ENCODE measurements around the gene FAM110D. TPM values are rescaled to one million over a fixed set of nuclear protein-coding genes. Genes with fewer than 3 reads are reported as not detected.

FAM110D gene
- total and polyA plus RNA-seq, 2 donors (not counting 1 experiment from before 2014, with no cell fraction given) = not detected

GRCh38 chr1:26187882-26188281, 29.0 kb downstream of the FAM110D start:
- Histone ChIP-seq H3K27ac (ENCODE audit: low read length in 2 of 2) (no peak overlapping the region), H3K9me3 (ENCODE audit: control extremely low read depth in 1 of 3, control insufficient read depth in 2 of 3, insufficient read depth in 1 of 3, low read length in 2 of 3) (no peaks in the 10 kb centered on the region), H3K9ac (ENCODE audit: low read length) (no peak overlapping the region), H2AFZ (ENCODE audit: insufficient read depth, low read depth, low read length, poor library complexity, severe bottlenecking) (no peak overlapping the region), H3K27me3 (replicated peaks in 1 of 4; ENCODE audit: control extremely low read depth in 1 of 4, control insufficient read depth in 3 of 4, insufficient read depth in 4 of 4, low read length in 3 of 4) (no peaks in the 10 kb centered on the region), H3K4me2 (replicated peaks; ENCODE audit: low read depth, low read length, poor library complexity, severe bottlenecking) (no peak overlapping the region), H3K4me1 (ENCODE audit: control insufficient read depth in 2 of 2, insufficient read depth in 2 of 2, low read length in 2 of 2) (no peaks in the 10 kb centered on the region), H3K79me2 (ENCODE audit: control insufficient read depth, insufficient read depth, low read length) (no peaks in the 10 kb centered on the region), H3K36me3 (replicated peaks in 1 of 2; ENCODE audit: control extremely low read depth in 1 of 2, control insufficient read depth in 1 of 2, extremely low read depth in 1 of 2, insufficient read depth in 2 of 2, low read length in 1 of 2) (no peaks in the 10 kb centered on the region), H4K20me1 (ENCODE audit: control insufficient read depth, insufficient read depth, low read length, poor library complexity, severe bottlenecking) (no peaks in the 10 kb centered on the region), H3K4me3 (ENCODE audit: control extremely low read depth in 1 of 5, extremely low read depth in 1 of 5, insufficient read depth in 1 of 5, low read depth in 2 of 5, low read length in 4 of 5) (no peak overlapping the region)
- ChIA-PET CTCF (interaction anchor here (1.3 kb wide), 1 partner anchor 230 kb away, joined by 3 read pairs; no protein-coding TSS in a partner anchor), POLR2A (no interaction called here)
- intact Hi-C loops (cut with micrococcal nuclease) = no loop called here
- H3K9me3 Mint-ChIP-seq (ENCODE audit: insufficient read depth) = no peaks in the 10 kb centered on the region
- no peak for TF ChIP-seq CTCF (IDR thresholded peaks at IDR 0.05)
- TF ChIP-seq EZH2 (IDR thresholded peaks at IDR 0.05; ENCODE audit: borderline replicate concordance, insufficient read depth, low read depth, low read length, poor library complexity, severe bottlenecking) = no peak
- H3K4me1 Mint-ChIP-seq = no peaks in the 10 kb centered on the region
- no peak overlapping the region for H3K27ac Mint-ChIP-seq
- H3K27me3 Mint-ChIP-seq = no peaks in the 10 kb centered on the region
- DNase-seq (no peak), ATAC-seq (ENCODE audit: low read depth) (no peak)
- WGBS (ENCODE audit: insufficient coverage) = no CpG with 5 or more reads among the region's 6 CpGs
- H3K4me3 Mint-ChIP-seq = no peak overlapping the region

GRCh38 chr1:26188477-26188876, 29.6 kb downstream of the FAM110D start:
- Mint-ChIP-seq H3K9me3 (ENCODE audit: insufficient read depth) (no peaks in the 10 kb centered on the region), H3K4me1 (no peaks in the 10 kb centered on the region), H3K4me3 (no peak overlapping the region), H3K27me3 (no peaks in the 10 kb centered on the region), H3K27ac (no peak overlapping the region)
- intact Hi-C loops (cut with micrococcal nuclease) = no loop called here
- Histone ChIP-seq H4K20me1 (ENCODE audit: control insufficient read depth, insufficient read depth, low read length, poor library complexity, severe bottlenecking) (no peaks in the 10 kb centered on the region), H3K9me3 (ENCODE audit: control extremely low read depth in 1 of 3, control insufficient read depth in 2 of 3, insufficient read depth in 1 of 3, low read length in 2 of 3) (no peaks in the 10 kb centered on the region), H3K9ac (ENCODE audit: low read length) (no peak overlapping the region), H3K4me2 (replicated peaks; ENCODE audit: low read depth, low read length, poor library complexity, severe bottlenecking) (no peak overlapping the region), H3K4me3 (ENCODE audit: control extremely low read depth in 1 of 5, extremely low read depth in 1 of 5, insufficient read depth in 1 of 5, low read depth in 2 of 5, low read length in 4 of 5) (no peak overlapping the region), H3K27ac (ENCODE audit: low read length in 2 of 2) (no peak overlapping the region), H3K27me3 (replicated peaks in 1 of 4; ENCODE audit: control extremely low read depth in 1 of 4, control insufficient read depth in 3 of 4, insufficient read depth in 4 of 4, low read length in 3 of 4) (no peaks in the 10 kb centered on the region), H3K4me1 (ENCODE audit: control insufficient read depth in 2 of 2, insufficient read depth in 2 of 2, low read length in 2 of 2) (no peaks in the 10 kb centered on the region), H3K36me3 (replicated peaks in 1 of 2; ENCODE audit: control extremely low read depth in 1 of 2, control insufficient read depth in 1 of 2, extremely low read depth in 1 of 2, insufficient read depth in 2 of 2, low read length in 1 of 2) (no peaks in the 10 kb centered on the region), H3K79me2 (ENCODE audit: control insufficient read depth, insufficient read depth, low read length) (no peaks in the 10 kb centered on the region), H2AFZ (ENCODE audit: insufficient read depth, low read depth, low read length, poor library complexity, severe bottlenecking) (no peak overlapping the region)
- TF ChIP-seq EZH2 (IDR thresholded peaks at IDR 0.05; ENCODE audit: borderline replicate concordance, insufficient read depth, low read depth, low read length, poor library complexity, severe bottlenecking) (no peak), CTCF (IDR thresholded peaks at IDR 0.05) (no peak)
- ChIA-PET POLR2A (no interaction called here), CTCF (interaction anchor here (1.0 to 1.3 kb wide), 3 partner anchors 43 to 229 kb away, joined by 3 read pairs; no protein-coding TSS in a partner anchor)
- WGBS (ENCODE audit: insufficient coverage) = 100% methylated on average over 2 of the region's 8 CpGs
- DNase-seq (no peak), ATAC-seq (ENCODE audit: low read depth) (no peak)

All from B cell (primary cell).